Uterus (tissue), 2 donors: ENCODE data around the gene LIPA.

Experiments
- CTCF ChIP-seq, 4 experiments: fragments of 200-600 bp in 2 of 4; fragments of 450-650 bp in 2 of 4; sonication (generic) in 2 of 4; IDR thresholded peaks; one replicate each; pipeline ENCODE4 v1.5.1; 2016 to 2019; ENCODE audit warnings: antibody characterized with exemption in 4 of 4, mild to moderate bottlenecking in 2 of 4, moderate library complexity in 1 of 4
- POLR2A ChIP-seq, 2 donors: fragments of 450-650 bp; IDR thresholded peaks; one replicate each; pipeline ENCODE4 v1.6.1; 2016; ENCODE audit warnings: antibody characterized with exemption in 2 of 2, mild to moderate bottlenecking in 1 of 2, moderate library complexity in 1 of 2

- TF ChIP-seq CTCF (IDR thresholded peaks at IDR 0.05) (no peak), POLR2A (IDR thresholded peaks at IDR 0.05) (no peak)
Measured at GRCh38 chr10:89197473-89197872, 54.1 kb downstream of the LIPA start.
